OCI-LY7 (cell line): ENCODE measurements around the gene KLHDC8A. TPM values are rescaled to one million over a fixed set of nuclear protein-coding genes. Genes with fewer than 3 reads are reported as not detected.
A peak's percentile ranks its signal among the peaks of the same experiment; 100 is the strongest.

Experiments
- BruUV-seq: library from RNA; stranded (reverse); fragments of 400-500 nt; replicated peaks from 2 replicates; lab custom pipeline; 2021; lab: Mats Ljungman, UMichigan
- CTCF ChIA-PET: fragments of 300-600 bp; sonication (Branson Sonifier 250); formaldehyde crosslinking; loops from one replicate; lab custom pipeline; 2022; ENCODE audit warnings: antibody characterized with exemption; ENCODE audit not compliant: unreplicated experiment; lab: Charles Lee
- POLR2A ChIA-PET: fragments of 300-600 bp; sonication (Branson Sonifier 250); formaldehyde crosslinking; loops from one replicate; lab custom pipeline; 2022; ENCODE audit warnings: antibody characterized with exemption; lab: Charles Lee
- DNase-seq: peaks from one replicate; pipeline ENCODE4 v3.0.0-alpha.2; 2015; ENCODE audit warnings: low spot score
- H2AFZ ChIP-seq: fragments of 200-600 bp; sonication (generic), shearing (Covaris generic); 2 replicates; pipeline ENCODE4 v1.6.1; 2014; ENCODE audit warnings: mild to moderate bottlenecking, antibody characterized with exemption, low read length, moderate library complexity
- H3K27ac ChIP-seq: fragments of 200-600 bp; sonication (generic); 2 replicates; pipeline ENCODE4 v1.5.1; 2014; ENCODE audit warnings: mixed run types, low read depth, mild to moderate bottlenecking, moderate library complexity, low read length, inconsistent platforms; ENCODE audit not compliant: poor library complexity, severe bottlenecking
- H3K36me3 ChIP-seq: fragments of 200-600 bp; sonication (generic); 2 replicates; pipeline ENCODE4 v1.6.1; 2014; ENCODE audit warnings: mild to moderate bottlenecking, antibody characterized with exemption, low read length, moderate library complexity, mixed read lengths; ENCODE audit not compliant: insufficient read depth
- H3K4me1 ChIP-seq: fragments of 200-600 bp; sonication (generic); 2 replicates; pipeline ENCODE4 v1.5.1; 2014; ENCODE audit warnings: mild to moderate bottlenecking, low read length; ENCODE audit not compliant: insufficient read depth, poor library complexity, severe bottlenecking
- H3K4me2 ChIP-seq: fragments of 200-600 bp; sonication (generic); 2 replicates; pipeline ENCODE4 v1.6.1; 2014; ENCODE audit warnings: mild to moderate bottlenecking, low read length
- H3K4me3 ChIP-seq: fragments of 200-600 bp; sonication (generic); 2 replicates; pipeline ENCODE4 v1.5.1; 2014; ENCODE audit warnings: mild to moderate bottlenecking, low read depth, low read length; ENCODE audit not compliant: poor library complexity, severe bottlenecking
- H3K79me2 ChIP-seq: fragments of 200-600 bp; sonication (generic); 2 replicates; pipeline ENCODE4 v1.6.1; 2016; ENCODE audit warnings: low read depth, mild to moderate bottlenecking, low read length, moderate library complexity, mixed read lengths; ENCODE audit not compliant: insufficient read depth
- H3K9me2 ChIP-seq: fragments of 200-600 bp; sonication (generic); 2 replicates; pipeline ENCODE4 v1.6.1; 2016; ENCODE audit warnings: mild to moderate bottlenecking, low read length, mixed read lengths; ENCODE audit not compliant: insufficient read depth
- H3K9me3 ChIP-seq: fragments of 200-600 bp; sonication (generic); 2 replicates; pipeline ENCODE4 v1.6.1; 2014; ENCODE audit warnings: mild to moderate bottlenecking, mixed run types, low read length, mixed read lengths
- H4K20me1 ChIP-seq: fragments of 200-600 bp; sonication (generic); 2 replicates; pipeline ENCODE4 v1.6.1; 2014; ENCODE audit warnings: mild to moderate bottlenecking, antibody characterized with exemption, low read length, moderate library complexity, mixed read lengths; ENCODE audit not compliant: insufficient read depth
- EZH2phosphoT487 ChIP-seq: fragments of 200-600 bp; sonication (generic); IDR thresholded peaks from 2 replicates; pipeline ENCODE4 v1.6.1; 2018; ENCODE audit warnings: low read depth, borderline replicate concordance, mild to moderate bottlenecking, mixed run types, antibody characterized with exemption, low read length, moderate library complexity, mixed read lengths
- intact Hi-C: fragments of 100-400 bp; cut with micrococcal nuclease; formaldehyde crosslinking; loops from one replicate; pipeline ENCODE4 v1.10.0; 2022; ENCODE audit not compliant: unreplicated experiment
- total RNA-seq, 2 experiments: library from RNA; depleted of rRNA in 1 of 2; stranded (reverse); fragments of >200 nt in 1 of 2; shearing (Covaris generic) in 1 of 2; gene quantifications; 2 replicates each; pipeline ENCODE4 v1.2.3, GENCODE V29; 2014 to 2022
- TF ChIP-seq, protein P1 (sequence below): fragments of 200-600 bp; sonication (generic); conservative IDR thresholded peaks from 2 replicates; pipeline ENCODE4 v1.5.1; 2014; ENCODE audit warnings: mild to moderate bottlenecking, antibody characterized with exemption, low read length, moderate library complexity, mixed read lengths

KLHDC8A gene
- total RNA-seq, 2 experiments from 2014 or later = not detected

GRCh38 chr1:205303247-205303888 lies 53.4 kb downstream of the KLHDC8A start:
- CTCF ChIA-PET = no interaction called here
- intact Hi-C loops = no loop called here
- TF ChIP-seq, protein P1, sequence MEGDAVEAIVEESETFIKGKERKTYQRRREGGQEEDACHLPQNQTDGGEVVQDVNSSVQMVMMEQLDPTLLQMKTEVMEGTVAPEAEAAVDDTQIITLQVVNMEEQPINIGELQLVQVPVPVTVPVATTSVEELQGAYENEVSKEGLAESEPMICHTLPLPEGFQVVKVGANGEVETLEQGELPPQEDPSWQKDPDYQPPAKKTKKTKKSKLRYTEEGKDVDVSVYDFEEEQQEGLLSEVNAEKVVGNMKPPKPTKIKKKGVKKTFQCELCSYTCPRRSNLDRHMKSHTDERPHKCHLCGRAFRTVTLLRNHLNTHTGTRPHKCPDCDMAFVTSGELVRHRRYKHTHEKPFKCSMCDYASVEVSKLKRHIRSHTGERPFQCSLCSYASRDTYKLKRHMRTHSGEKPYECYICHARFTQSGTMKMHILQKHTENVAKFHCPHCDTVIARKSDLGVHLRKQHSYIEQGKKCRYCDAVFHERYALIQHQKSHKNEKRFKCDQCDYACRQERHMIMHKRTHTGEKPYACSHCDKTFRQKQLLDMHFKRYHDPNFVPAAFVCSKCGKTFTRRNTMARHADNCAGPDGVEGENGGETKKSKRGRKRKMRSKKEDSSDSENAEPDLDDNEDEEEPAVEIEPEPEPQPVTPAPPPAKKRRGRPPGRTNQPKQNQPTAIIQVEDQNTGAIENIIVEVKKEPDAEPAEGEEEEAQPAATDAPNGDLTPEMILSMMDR = no peak
- TF ChIP-seq EZH2phosphoT487 = no peak
- H3K4me2 ChIP-seq = no peak overlapping the region
- H2AFZ ChIP-seq = no peak overlapping the region
- BruUV-seq = no TSS peak
- H3K27ac ChIP-seq = no peak overlapping the region
- H3K36me3 ChIP-seq = peaks cover 59% of the 10 kb centered on the region
- H3K4me3 ChIP-seq = no peak overlapping the region
- H3K79me2 ChIP-seq = no peaks in the 10 kb centered on the region
- no peak for DNase-seq
- no peaks in the 10 kb centered on the region for H3K9me2 ChIP-seq
- peaks cover 39% of the 10 kb centered on the region for H3K4me1 ChIP-seq
- POLR2A ChIA-PET = interaction anchor here (1.0 kb wide), 1 partner anchor 8 kb away, joined by 3 read pairs; no protein-coding TSS in a partner anchor
- H3K9me3 ChIP-seq = no peaks in the 10 kb centered on the region
- no peaks in the 10 kb centered on the region for H4K20me1 ChIP-seq

GRCh38 chr1:205301842-205302588 lies 54.7 kb downstream of the KLHDC8A start:
- CTCF ChIA-PET = interaction anchor here (1.0 to 1.6 kb wide), 4 partner anchors 16 to 29 kb away, joined by 3 to 4 read pairs (median 4); no protein-coding TSS in a partner anchor
- Histone ChIP-seq H3K36me3 (peaks cover 46% of the 10 kb centered on the region), H3K4me3 (peak overlapping the region; percentile 48), H3K9me3 (no peaks in the 10 kb centered on the region), H3K4me2 (peak overlapping the region; percentile 82), H3K79me2 (no peaks in the 10 kb centered on the region), H4K20me1 (no peaks in the 10 kb centered on the region), H2AFZ (no peak overlapping the region; the same call in 1 of the 2 replicates), H3K4me1 (peaks cover 52% of the 10 kb centered on the region), H3K9me2 (no peaks in the 10 kb centered on the region), H3K27ac (peak overlapping the region; percentile 89)
- BruUV-seq = no TSS peak
- TF ChIP-seq, protein P1 = no peak
- TF ChIP-seq EZH2phosphoT487 = no peak
- POLR2A ChIA-PET = interaction anchor here (0.6 to 6.7 kb wide), 5 partner anchors 9 to 507 kb away, joined by 3 to 68 read pairs (median 3); no protein-coding TSS in a partner anchor
- intact Hi-C loops = loop anchor here (1.0 to 2.0 kb wide), 4 partner anchors 9 to 19 kb away; partner anchors contain the start of gene NUAK2
- peak; percentile 45 for DNase-seq
